ENCODE data around the gene CRYBA2. TPM values are rescaled to one million over a fixed set of nuclear protein-coding genes. Genes with fewer than 3 reads are reported as not detected.

Gene CRYBA2
- total RNA-seq, 1 experiment from 2014 or later = not detected

- ATAC-seq = no peak
Observed at GRCh38 chr2:218991674-218992168, 1.5 kb downstream of the CRYBA2 start.

GRCh38 chr2:218990612-218991011, 2.6 kb downstream of the CRYBA2 start:
- Histone ChIP-seq H3K9me3 (ENCODE audit: control insufficient read depth in 1 of 2, insufficient read depth in 1 of 2, low read depth in 1 of 2, low read length in 2 of 2) (no peaks in the 10 kb centered on the region), H3K79me2 (ENCODE audit: insufficient read depth, low read length) (no peaks in the 10 kb centered on the region), H4K20me1 (ENCODE audit: insufficient read depth) (no peaks in the 10 kb centered on the region), H3K27me3 (ENCODE audit: insufficient read depth, low read length) (0 out of 2 replicates have a peak, but pooled peaks cover 8% of the 10 kb centered on the region), H3K9me2 (ENCODE audit: insufficient read depth) (no peaks in the 10 kb centered on the region), H3K27ac (ENCODE audit: low read depth, low read length) (no peak overlapping the region), H3K4me2 (ENCODE audit: low read length) (no peak overlapping the region), H3K4me1 (ENCODE audit: control insufficient read depth in 1 of 2, insufficient read depth in 2 of 2, low read length in 2 of 2) (peaks cover 0 to under 1% of the 10 kb centered on the region in 2 experiments; a peak in 1 of 4 replicates), H3K36me3 (ENCODE audit: control insufficient read depth in 1 of 2, insufficient read depth in 2 of 2, low read length in 2 of 2) (no peaks in the 10 kb centered on the region), H3K4me3 (replicated peaks in 1 of 2; ENCODE audit: low read depth in 1 of 2, low read length in 2 of 2) (no peak overlapping the region), H3K9ac (ENCODE audit: low read length) (no peak overlapping the region), H2AFZ (ENCODE audit: low read depth, low read length, poor library complexity, severe bottlenecking) (no peak overlapping the region)
- ChIA-PET POLR2A (no interaction called here), CTCF (interaction anchor here (1.4 kb wide), 1 partner anchor 11 kb away, joined by 5 read pairs; no protein-coding TSS in a partner anchor), RAD21 (ENCODE audit: low non-redundant PET in 1 of 2, low total read pairs in 2 of 2, uncharacterized antibody in 2 of 2, unreplicated experiment in 2 of 2) (no interaction called here)
- BruUV-seq (replicated peaks) = no TSS peak
- intact Hi-C loops (cut with micrococcal nuclease) = no loop called here
- DNase-seq (ENCODE audit: low read depth, low spot score) (no peak), ATAC-seq (no peak)
- TF ChIP-seq FOSL1 (IDR thresholded peaks at IDR 0.05; ENCODE audit: low read depth) (no peak), EZH2 (IDR thresholded peaks at IDR 0.05) (no peak), RAD21 (IDR thresholded peaks at IDR 0.05; ENCODE audit: low read depth) (no peak), ATF3 (IDR thresholded peaks at IDR 0.05) (no peak), SRF (IDR thresholded peaks at IDR 0.05; ENCODE audit: low read depth) (no peak), MAX (IDR thresholded peaks at IDR 0.05) (no peak), ZBTB33 (IDR thresholded peaks at IDR 0.05; ENCODE audit: extremely low read depth, insufficient replicate concordance, low read length) (no peak), POLR2A (IDR thresholded peaks at IDR 0.05; ENCODE audit: borderline replicate concordance, extremely low read depth, insufficient read depth, insufficient read length) (no peak), EGR1 (IDR thresholded peaks at IDR 0.05; ENCODE audit: low read depth) (no peak), POLR2AphosphoS5 (IDR thresholded peaks at IDR 0.05; ENCODE audit: low read depth, low read length) (no peak)

More at GRCh38 chr2:218991674-218992168, 1.5 kb downstream of the CRYBA2 start:
- Histone ChIP-seq H3K27me3 (ENCODE audit: insufficient read depth, low read length) (0 out of 2 replicates have a peak, but pooled peaks cover 3% of the 10 kb centered on the region), H3K9me3 (ENCODE audit: control insufficient read depth in 1 of 2, insufficient read depth in 1 of 2, low read depth in 1 of 2, low read length in 2 of 2) (no peaks in the 10 kb centered on the region), H3K4me2 (ENCODE audit: low read length) (no peak overlapping the region), H3K4me3 (replicated peaks in 1 of 2; ENCODE audit: low read depth in 1 of 2, low read length in 2 of 2) (no peak overlapping the region), H3K4me1 (ENCODE audit: control insufficient read depth in 1 of 2, insufficient read depth in 2 of 2, low read length in 2 of 2) (peaks cover 0 to 11% of the 10 kb centered on the region in 2 experiments; a peak in 3 of 4 replicates), H3K79me2 (ENCODE audit: insufficient read depth, low read length) (no peaks in the 10 kb centered on the region), H3K27ac (ENCODE audit: low read depth, low read length) (no peak overlapping the region), H2AFZ (ENCODE audit: low read depth, low read length, poor library complexity, severe bottlenecking) (no peak overlapping the region), H3K9me2 (ENCODE audit: insufficient read depth) (no peaks in the 10 kb centered on the region), H4K20me1 (ENCODE audit: insufficient read depth) (no peaks in the 10 kb centered on the region), H3K36me3 (ENCODE audit: control insufficient read depth in 1 of 2, insufficient read depth in 2 of 2, low read length in 2 of 2) (no peaks in the 10 kb centered on the region), H3K9ac (ENCODE audit: low read length) (no peak overlapping the region)
- no peak for TF ChIP-seq SIN3A (IDR thresholded peaks at IDR 0.05; ENCODE audit: low read depth)
- CTCF ChIA-PET = interaction anchor here (0.6 to 0.7 kb wide), 2 partner anchors 12 to 81 kb away, joined by 3 read pairs; no protein-coding TSS in a partner anchor
- RAD21 ChIA-PET (ENCODE audit: low non-redundant PET in 1 of 2, low total read pairs in 2 of 2, uncharacterized antibody in 2 of 2, unreplicated experiment in 2 of 2) = no interaction called here
- intact Hi-C loops (cut with micrococcal nuclease) = no loop called here
- BruUV-seq (replicated peaks) = no TSS peak
- POLR2A ChIA-PET = no interaction called here
- no peak for DNase-seq (ENCODE audit: low read depth, low spot score)

Data from HCT116 (cell line).